Ishikawa (cell line): ENCODE measurements around the gene CAMTA1.
A peak's percentile ranks its signal among the peaks of the same experiment; 100 is the strongest.

Source experiments
- CEBPB ChIP-seq: IDR thresholded peaks from 2 replicates; pipeline ENCODE4 v1.6.1; 2012
- CREB1 ChIP-seq: IDR thresholded peaks from 2 replicates; pipeline ENCODE4 v1.6.1; 2012; ENCODE audit warnings: low read depth
- EGR1 ChIP-seq: IDR thresholded peaks from 2 replicates; pipeline ENCODE4 v1.6.1; 2012
- EP300 ChIP-seq: IDR thresholded peaks from 2 replicates; pipeline ENCODE4 v1.6.1; 2012; ENCODE audit warnings: borderline replicate concordance
- FOXM1 ChIP-seq: IDR thresholded peaks from 2 replicates; pipeline ENCODE4 v1.6.1; 2012; ENCODE audit warnings: low read depth, borderline replicate concordance
- NFIC ChIP-seq: IDR thresholded peaks from 2 replicates; pipeline ENCODE4 v1.6.1; 2012
- RAD21 ChIP-seq: IDR thresholded peaks from 2 replicates; pipeline ENCODE4 v1.6.1; 2012; ENCODE audit warnings: low read depth
- TAF1 ChIP-seq: IDR thresholded peaks from 2 replicates; pipeline ENCODE4 v1.6.1; 2012; ENCODE audit warnings: low read depth, mild to moderate bottlenecking
- TCF12 ChIP-seq: IDR thresholded peaks from 2 replicates; pipeline ENCODE4 v1.6.1; 2012; ENCODE audit warnings: low read depth
- TEAD4 ChIP-seq: IDR thresholded peaks from 2 replicates; pipeline ENCODE4 v1.6.1; 2012
- YY1 ChIP-seq: IDR thresholded peaks from 2 replicates; pipeline ENCODE4 v1.6.1; 2012; ENCODE audit warnings: low read depth
- ZBTB7A ChIP-seq: IDR thresholded peaks from 2 replicates; pipeline ENCODE4 v1.6.1; 2012; ENCODE audit warnings: low read depth
- TF ChIP-seq, protein P1 (sequence below): IDR thresholded peaks from 2 replicates; pipeline ENCODE4 v1.6.1; 2012
- TF ChIP-seq, protein P2 (sequence below): IDR thresholded peaks from 2 replicates; pipeline ENCODE4 v1.6.1; 2012; ENCODE audit warnings: low read depth, mild to moderate bottlenecking
- TF ChIP-seq, protein P3 (sequence below): IDR thresholded peaks from 2 replicates; pipeline ENCODE4 v1.6.1; 2012

The CAMTA1 gene

DNA sequence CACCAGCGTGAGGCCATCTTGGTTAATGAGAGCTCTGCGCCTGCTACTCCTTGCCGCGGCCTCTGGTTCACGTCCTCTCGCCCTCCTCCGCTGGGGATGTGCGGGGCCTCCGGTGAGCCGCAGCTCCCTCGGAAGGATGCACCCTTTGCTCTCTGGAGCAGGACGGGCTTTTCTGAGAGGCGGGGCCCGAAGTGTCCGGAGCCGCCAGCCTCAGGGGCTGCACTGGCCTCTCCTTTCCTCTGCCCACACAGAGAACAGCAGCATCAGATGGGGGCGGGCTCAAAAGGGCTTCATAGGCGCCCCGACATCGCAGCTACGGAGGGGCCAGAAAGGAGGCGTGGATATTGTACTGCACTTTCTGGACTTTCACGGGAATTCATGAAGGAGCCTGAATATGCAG, 284.7 kb downstream of the CAMTA1 start:
- TF ChIP-seq, protein P1, sequence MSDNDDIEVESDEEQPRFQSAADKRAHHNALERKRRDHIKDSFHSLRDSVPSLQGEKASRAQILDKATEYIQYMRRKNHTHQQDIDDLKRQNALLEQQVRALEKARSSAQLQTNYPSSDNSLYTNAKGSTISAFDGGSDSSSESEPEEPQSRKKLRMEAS = no peak
- TF ChIP-seq TCF12 (no peak), TEAD4 (no peak), NFIC (no peak), YY1 (no peak), EP300 (no peak)

DNA sequence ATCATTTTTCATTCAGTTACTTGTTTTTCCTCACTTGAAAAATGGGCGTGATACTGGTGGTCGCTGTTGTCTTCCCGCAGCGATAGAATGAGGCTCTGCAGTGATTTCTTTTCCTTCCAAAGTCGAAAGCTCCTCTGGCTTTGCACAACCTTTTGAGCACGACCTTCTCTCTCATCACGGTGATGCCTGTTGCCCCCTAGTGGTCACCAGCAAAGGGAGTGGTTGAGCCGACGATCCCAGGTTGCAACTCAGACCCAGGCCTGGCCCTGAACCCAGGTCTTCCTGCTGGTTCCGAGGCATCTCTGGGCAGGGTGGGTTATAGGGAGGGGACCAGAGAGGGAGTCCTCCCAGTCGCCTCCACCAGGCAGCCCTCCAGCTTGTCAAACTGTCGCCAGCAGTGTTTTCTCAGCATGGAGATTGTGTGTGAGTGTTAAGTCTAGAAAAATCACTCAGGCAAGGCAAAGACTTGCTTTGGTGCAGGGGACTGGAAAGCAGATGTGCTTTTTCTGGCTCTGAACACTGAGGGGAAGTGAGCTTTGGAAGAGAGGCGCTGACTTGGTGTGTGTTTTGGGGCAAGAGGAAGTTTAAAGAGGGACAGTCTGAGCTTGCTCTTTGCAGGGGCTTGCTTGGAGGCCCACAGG, 285.3 kb downstream of the CAMTA1 start:
- TF ChIP-seq EGR1 (no peak), CREB1 (no peak), TEAD4 (no peak), RAD21 (peak; percentile 68), ZBTB7A (no peak)

DNA sequence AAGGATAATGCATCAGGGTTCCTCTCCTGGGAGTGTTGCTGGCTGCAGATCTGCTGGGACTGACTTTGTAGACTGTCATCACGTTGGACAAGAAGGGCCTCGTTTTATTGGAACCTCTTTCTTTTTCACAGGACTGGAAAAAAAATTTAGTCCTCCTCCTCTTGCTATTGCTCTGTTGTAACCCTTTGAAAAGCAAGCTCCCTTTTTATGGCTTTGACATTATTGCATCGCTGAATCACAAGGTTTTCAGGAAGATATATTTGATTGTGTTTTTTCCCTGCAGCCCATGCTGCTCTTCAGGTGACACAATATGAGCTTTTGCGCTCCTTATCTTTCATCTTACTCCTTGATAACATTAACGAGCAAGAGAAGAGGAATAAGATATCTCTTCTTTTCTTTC, 290.9 kb downstream of the CAMTA1 start:
- TF ChIP-seq RAD21 = no peak
- TF ChIP-seq EGR1 = no peak
- TF ChIP-seq CREB1 = no peak
- no peak for TF ChIP-seq ZBTB7A
- TF ChIP-seq CEBPB = no peak
- no peak for TF ChIP-seq NFIC
- no peak for TF ChIP-seq TAF1
- no peak for TF ChIP-seq EP300
- no peak for TF ChIP-seq YY1
- TF ChIP-seq TCF12 = no peak
- no peak for TF ChIP-seq TEAD4
- TF ChIP-seq, protein P2, sequence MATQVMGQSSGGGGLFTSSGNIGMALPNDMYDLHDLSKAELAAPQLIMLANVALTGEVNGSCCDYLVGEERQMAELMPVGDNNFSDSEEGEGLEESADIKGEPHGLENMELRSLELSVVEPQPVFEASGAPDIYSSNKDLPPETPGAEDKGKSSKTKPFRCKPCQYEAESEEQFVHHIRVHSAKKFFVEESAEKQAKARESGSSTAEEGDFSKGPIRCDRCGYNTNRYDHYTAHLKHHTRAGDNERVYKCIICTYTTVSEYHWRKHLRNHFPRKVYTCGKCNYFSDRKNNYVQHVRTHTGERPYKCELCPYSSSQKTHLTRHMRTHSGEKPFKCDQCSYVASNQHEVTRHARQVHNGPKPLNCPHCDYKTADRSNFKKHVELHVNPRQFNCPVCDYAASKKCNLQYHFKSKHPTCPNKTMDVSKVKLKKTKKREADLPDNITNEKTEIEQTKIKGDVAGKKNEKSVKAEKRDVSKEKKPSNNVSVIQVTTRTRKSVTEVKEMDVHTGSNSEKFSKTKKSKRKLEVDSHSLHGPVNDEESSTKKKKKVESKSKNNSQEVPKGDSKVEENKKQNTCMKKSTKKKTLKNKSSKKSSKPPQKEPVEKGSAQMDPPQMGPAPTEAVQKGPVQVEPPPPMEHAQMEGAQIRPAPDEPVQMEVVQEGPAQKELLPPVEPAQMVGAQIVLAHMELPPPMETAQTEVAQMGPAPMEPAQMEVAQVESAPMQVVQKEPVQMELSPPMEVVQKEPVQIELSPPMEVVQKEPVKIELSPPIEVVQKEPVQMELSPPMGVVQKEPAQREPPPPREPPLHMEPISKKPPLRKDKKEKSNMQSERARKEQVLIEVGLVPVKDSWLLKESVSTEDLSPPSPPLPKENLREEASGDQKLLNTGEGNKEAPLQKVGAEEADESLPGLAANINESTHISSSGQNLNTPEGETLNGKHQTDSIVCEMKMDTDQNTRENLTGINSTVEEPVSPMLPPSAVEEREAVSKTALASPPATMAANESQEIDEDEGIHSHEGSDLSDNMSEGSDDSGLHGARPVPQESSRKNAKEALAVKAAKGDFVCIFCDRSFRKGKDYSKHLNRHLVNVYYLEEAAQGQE = no peak
- no peak for TF ChIP-seq FOXM1
- TF ChIP-seq, protein P1 = no peak
- TF ChIP-seq, protein P3, sequence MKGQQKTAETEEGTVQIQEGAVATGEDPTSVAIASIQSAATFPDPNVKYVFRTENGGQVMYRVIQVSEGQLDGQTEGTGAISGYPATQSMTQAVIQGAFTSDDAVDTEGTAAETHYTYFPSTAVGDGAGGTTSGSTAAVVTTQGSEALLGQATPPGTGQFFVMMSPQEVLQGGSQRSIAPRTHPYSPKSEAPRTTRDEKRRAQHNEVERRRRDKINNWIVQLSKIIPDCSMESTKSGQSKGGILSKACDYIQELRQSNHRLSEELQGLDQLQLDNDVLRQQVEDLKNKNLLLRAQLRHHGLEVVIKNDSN = no peak

- TF ChIP-seq, protein P3 = no peak
- TF ChIP-seq NFIC (no peak), YY1 (no peak), TAF1 (no peak), CREB1 (no peak), ZBTB7A (no peak), EGR1 (no peak), CEBPB (no peak), FOXM1 (no peak), RAD21 (no peak), TCF12 (no peak), EP300 (no peak), TEAD4 (no peak)
- TF ChIP-seq, protein P1 = no peak
- TF ChIP-seq, protein P2 = no peak
Observed at GRCh38 chr1:7076572-7076971, 291.3 kb downstream of the CAMTA1 start.

DNA sequence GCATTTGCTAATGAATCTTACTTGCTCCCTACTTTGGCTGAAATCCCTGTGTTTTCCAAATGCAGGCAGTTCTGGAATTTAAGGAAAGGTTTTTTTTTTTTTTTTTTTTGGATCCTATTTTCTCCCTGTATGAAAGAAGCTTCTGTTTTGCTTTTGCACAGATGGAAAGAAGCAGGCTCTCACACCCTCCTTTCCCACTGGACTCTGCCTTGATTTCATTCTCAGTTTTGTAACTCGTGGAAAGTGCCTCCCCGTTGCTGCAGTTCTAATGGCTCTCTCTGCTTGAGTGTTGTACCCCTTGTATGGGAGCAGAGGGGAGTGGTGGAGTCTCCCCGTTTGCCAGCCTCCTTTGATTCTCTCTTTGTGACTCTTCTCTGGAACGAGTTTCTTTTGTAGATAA, 291.9 kb downstream of the CAMTA1 start:
- TF ChIP-seq ZBTB7A = no peak
- no peak for TF ChIP-seq CREB1
- no peak for TF ChIP-seq EP300
- no peak for TF ChIP-seq CEBPB
- no peak for TF ChIP-seq EGR1

DNA sequence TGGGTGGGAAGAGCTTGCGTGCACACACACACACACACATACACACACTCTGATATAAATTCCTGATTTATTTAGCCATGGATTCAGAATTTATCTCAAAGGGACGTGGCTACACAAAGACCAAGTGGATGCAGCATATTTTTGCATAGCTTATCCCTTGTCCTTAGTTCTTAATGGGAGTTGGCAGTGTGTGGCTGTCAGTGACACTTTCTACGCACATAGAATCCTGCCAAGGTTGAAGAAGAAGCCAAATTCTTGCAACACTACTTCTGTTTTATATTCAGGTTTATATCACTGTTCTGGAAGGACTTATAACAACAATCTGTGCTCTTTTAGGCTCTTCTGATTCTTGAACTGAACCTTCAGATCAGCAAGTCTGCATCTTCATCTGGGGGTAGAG, 292.7 kb downstream of the CAMTA1 start:
- no peak for TF ChIP-seq CREB1
- TF ChIP-seq, protein P3 = no peak
- TF ChIP-seq TEAD4 = no peak
- no peak for TF ChIP-seq ZBTB7A
- no peak for TF ChIP-seq FOXM1
- no peak for TF ChIP-seq YY1
- TF ChIP-seq, protein P2 = no peak
- TF ChIP-seq, protein P1 = no peak
- TF ChIP-seq TCF12 = no peak
- no peak for TF ChIP-seq NFIC
- no peak for TF ChIP-seq EGR1
- TF ChIP-seq RAD21 = no peak
- TF ChIP-seq EP300 = no peak
- no peak for TF ChIP-seq CEBPB
- TF ChIP-seq TAF1 = no peak
